ENCODE results near the gene HELB. TPM values are rescaled to one million over a fixed set of nuclear protein-coding genes. Genes with fewer than 3 reads are reported as not detected.

HELB gene
- total and polyA plus RNA-seq, 2 donors (not counting 3 experiments of a cell fraction or from before 2014, with no cell fraction given) = 0.75 to 4.0 TPM

GRCh38 chr12:66321435-66321834 lies 19.1 kb downstream of the HELB start:
- CTCF ChIA-PET = interaction anchor here (0.9 kb wide), 1 partner anchor 152 kb away, joined by 3 read pairs; the partner anchor contains the start of gene TMBIM4
- peak; percentile 20 for DNase-seq (ENCODE audit: low read depth, low spot score)

GRCh38 chr12:66323017-66323416 lies 20.7 kb downstream of the HELB start:
- H4K20me1 ChIP-seq (replicated peaks; ENCODE audit: control insufficient read depth, extremely low read depth, insufficient read depth, low read length) = no peaks in the 10 kb centered on the region
- intact Hi-C loops (cut with micrococcal nuclease) (no loop called here), dilution Hi-C loops (cut with MboI; ENCODE audit: extremely low pct_ligation_motif_present, low sequenced_read_pairs) (no loop called here)
- H2AFZ ChIP-seq (ENCODE audit: low read depth, low read length) = no peak overlapping the region
- H3K4me1 ChIP-seq (ENCODE audit: control insufficient read depth, extremely low read depth, insufficient read depth, low read length) = peaks cover 6% of the 10 kb centered on the region
- no peak for FAIRE-seq
- H3K79me2 ChIP-seq (ENCODE audit: control insufficient read depth, insufficient read depth, low read length) = no peaks in the 10 kb centered on the region
- H3K9me3 ChIP-seq (replicated peaks; ENCODE audit: control insufficient read depth, insufficient read depth, low read length) = no peaks in the 10 kb centered on the region
- H3K4me2 ChIP-seq (ENCODE audit: insufficient read depth, low read length) = no peak overlapping the region
- no peak overlapping the region for H3K4me3 ChIP-seq (replicated peaks in 1 of 3; ENCODE audit: insufficient read depth in 1 of 3, low read depth in 1 of 3, low read length in 3 of 3)
- no peak for TF ChIP-seq MYC (IDR thresholded peaks at IDR 0.05; ENCODE audit: low read depth, low read length)
- no peak for TF ChIP-seq GATA2 (IDR thresholded peaks at IDR 0.05; ENCODE audit: insufficient read depth, insufficient read length, low read depth, low read length)
- no peak for TF ChIP-seq FOS (IDR thresholded peaks at IDR 0.05; ENCODE audit: borderline replicate concordance, insufficient read depth, low read length)
- TF ChIP-seq POLR2AphosphoS5 (IDR thresholded peaks at IDR 0.05; ENCODE audit: insufficient read depth, low read depth, low read length) = no peak
- no peak for TF ChIP-seq JUN (IDR thresholded peaks at IDR 0.05; ENCODE audit: borderline replicate concordance, insufficient read depth, insufficient read length, low read depth)
- no peak for TF ChIP-seq EZH2 (IDR thresholded peaks at IDR 0.05; ENCODE audit: borderline replicate concordance, low read depth, low read length, severe bottlenecking)
- no peak for TF ChIP-seq MAX (IDR thresholded peaks at IDR 0.05; ENCODE audit: insufficient read depth, insufficient read length)
- no peak for TF ChIP-seq CTCF (IDR thresholded peaks at IDR 0.05; ENCODE audit: extremely low read depth in 1 of 2, insufficient read depth in 1 of 2, low read depth in 1 of 2, low read length in 2 of 2)
- no peak for TF ChIP-seq POLR2A (IDR thresholded peaks at IDR 0.05; ENCODE audit: low read depth, low read length)
- H3K27ac ChIP-seq (ENCODE audit: insufficient read depth, low read depth, low read length) = no peak overlapping the region
- no peaks in the 10 kb centered on the region for H3K36me3 ChIP-seq (ENCODE audit: control insufficient read depth in 2 of 2, extremely low read depth in 1 of 2, insufficient read depth in 2 of 2, low read length in 2 of 2)
- ChIA-PET CTCF (no interaction called here), POLR2A (no interaction called here)
- no peaks in the 10 kb centered on the region for H3K27me3 ChIP-seq (ENCODE audit: control insufficient read depth in 2 of 2, insufficient read depth in 2 of 2, low read length in 2 of 2)
- DNase-seq (ENCODE audit: low read depth, low spot score) = no peak
- H3K9ac ChIP-seq (replicated peaks; ENCODE audit: extremely low read depth, insufficient read depth, low read length) = no peak overlapping the region
- no TSS peak for BruUV-seq (replicated peaks)
- H3K9me1 ChIP-seq (replicated peaks; ENCODE audit: control insufficient read depth, extremely low read depth, insufficient read depth, low read length) = no peaks in the 10 kb centered on the region

More at GRCh38 chr12:66321435-66321834, 19.1 kb downstream of the HELB start:
- no peak for FAIRE-seq
- H3K4me1 ChIP-seq (ENCODE audit: control insufficient read depth, extremely low read depth, insufficient read depth, low read length) = peaks cover 6% of the 10 kb centered on the region
- intact Hi-C loops (cut with micrococcal nuclease) = no loop called here
- no peaks in the 10 kb centered on the region for H4K20me1 ChIP-seq (replicated peaks; ENCODE audit: control insufficient read depth, extremely low read depth, insufficient read depth, low read length)
- H3K4me3 ChIP-seq (replicated peaks in 1 of 3; ENCODE audit: insufficient read depth in 1 of 3, low read depth in 1 of 3, low read length in 3 of 3) = no peak overlapping the region
- dilution Hi-C loops (cut with MboI; ENCODE audit: extremely low pct_ligation_motif_present, low sequenced_read_pairs) = no loop called here
- no peak overlapping the region for H3K4me2 ChIP-seq (ENCODE audit: insufficient read depth, low read length)
- no peak overlapping the region for H3K27ac ChIP-seq (ENCODE audit: insufficient read depth, low read depth, low read length)
- no peak overlapping the region for H2AFZ ChIP-seq (ENCODE audit: low read depth, low read length)
- H3K79me2 ChIP-seq (ENCODE audit: control insufficient read depth, insufficient read depth, low read length) = no peaks in the 10 kb centered on the region
- H3K9me3 ChIP-seq (replicated peaks; ENCODE audit: control insufficient read depth, insufficient read depth, low read length) = no peaks in the 10 kb centered on the region
- POLR2A ChIA-PET = no interaction called here
- H3K9me1 ChIP-seq (replicated peaks; ENCODE audit: control insufficient read depth, extremely low read depth, insufficient read depth, low read length) = no peaks in the 10 kb centered on the region
- H3K9ac ChIP-seq (replicated peaks; ENCODE audit: extremely low read depth, insufficient read depth, low read length) = no peak overlapping the region
- no TSS peak for BruUV-seq (replicated peaks)
- peak; percentile 16 for TF ChIP-seq FOS (IDR thresholded peaks at IDR 0.05; ENCODE audit: borderline replicate concordance, insufficient read depth, low read length)
- no peak for TF ChIP-seq GATA2 (IDR thresholded peaks at IDR 0.05; ENCODE audit: insufficient read depth, insufficient read length, low read depth, low read length)
- no peaks in the 10 kb centered on the region for H3K27me3 ChIP-seq (ENCODE audit: control insufficient read depth in 2 of 2, insufficient read depth in 2 of 2, low read length in 2 of 2)
- H3K36me3 ChIP-seq (ENCODE audit: control insufficient read depth in 2 of 2, extremely low read depth in 1 of 2, insufficient read depth in 2 of 2, low read length in 2 of 2) = no peaks in the 10 kb centered on the region
